Endothelial cell (in vitro differentiated cells): ENCODE data around the gene PRRC2C. TPM values are rescaled to one million over a fixed set of nuclear protein-coding genes. Genes with fewer than 3 reads are reported as not detected.
"Not testable (repeated sequence)": the region's sequence is repeated elsewhere in the genome, so short reads cannot be mapped to it uniquely, and the experiment has no call there.

ENCODE experiments used
- DNase-seq: peaks from one replicate; pipeline ENCODE4 v3.0.0; 2021; ENCODE audit warnings: low spot score
- H3K27ac Mint-ChIP-seq: one replicate; pipeline ENCODE4 v1.8.0; 2021; ENCODE audit warnings: mixed read lengths, inconsistent platforms; ENCODE audit not compliant: unreplicated experiment
- H3K27me3 Mint-ChIP-seq: one replicate; pipeline ENCODE4 v1.8.0; 2021; ENCODE audit warnings: mild to moderate bottlenecking, moderate library complexity, mixed read lengths, inconsistent platforms; ENCODE audit not compliant: unreplicated experiment
- H3K36me3 Mint-ChIP-seq: one replicate; pipeline ENCODE4 v1.8.0; 2021; ENCODE audit warnings: mild to moderate bottlenecking, low read depth, mixed read lengths, inconsistent platforms; ENCODE audit not compliant: unreplicated experiment
- H3K4me1 Mint-ChIP-seq: one replicate; pipeline ENCODE4 v1.8.0; 2021; ENCODE audit warnings: mild to moderate bottlenecking, mixed read lengths, inconsistent platforms; ENCODE audit not compliant: unreplicated experiment
- H3K4me3 Mint-ChIP-seq: one replicate; pipeline ENCODE4 v1.8.0; 2021; ENCODE audit warnings: mild to moderate bottlenecking, mixed read lengths, inconsistent platforms; ENCODE audit not compliant: unreplicated experiment
- H3K9me3 Mint-ChIP-seq: one replicate; pipeline ENCODE4 v1.8.0; 2021; ENCODE audit warnings: mixed read lengths, inconsistent platforms; ENCODE audit not compliant: unreplicated experiment
- CTCF ChIP-seq: fragments of 200-600 bp; sonication (generic); IDR thresholded peaks from one replicate; pipeline ENCODE4 v1.5.0; 2021; ENCODE audit warnings: antibody characterized with exemption; ENCODE audit not compliant: unreplicated experiment
- total RNA-seq: library from RNA; stranded (reverse); fragmentation: NEBNext Ultra II Directional; extraction: Animal tissue kit (Norgen Biotek cat#: 25700); gene quantifications from one replicate; pipeline ENCODE4 v1.2.1, GENCODE V29; 2021; ENCODE audit not compliant: unreplicated experiment

PRRC2C gene
- total RNA-seq, 1 donor from 2014 or later = 248 TPM

- H3K4me3 Mint-ChIP-seq = no peak overlapping the region
- H3K9me3 Mint-ChIP-seq = no peaks in the 10 kb centered on the region
- peaks cover 2% of the 10 kb centered on the region for H3K4me1 Mint-ChIP-seq
- peaks cover 3% of the 10 kb centered on the region for H3K27me3 Mint-ChIP-seq
- no peak for TF ChIP-seq CTCF
- peaks cover 5% of the 10 kb centered on the region for H3K36me3 Mint-ChIP-seq
- DNase-seq = no peak
- no peak overlapping the region for H3K27ac Mint-ChIP-seq
Measured at GRCh38 chr1:171600862-171601261, 115.5 kb downstream of the PRRC2C start.

GRCh38 chr1:171603042-171603441 is 117.7 kb downstream of the PRRC2C start:
- H3K4me3 Mint-ChIP-seq, H3K36me3 Mint-ChIP-seq, H3K27ac Mint-ChIP-seq, H3K27me3 Mint-ChIP-seq, H3K9me3 Mint-ChIP-seq, H3K4me1 Mint-ChIP-seq, DNase-seq: not testable (repeated sequence)

- Mint-ChIP-seq H3K27me3 (peaks cover 1% of the 10 kb centered on the region), H3K27ac (no peak overlapping the region), H3K36me3 (no peaks in the 10 kb centered on the region), H3K4me1 (no peaks in the 10 kb centered on the region), H3K9me3 (no peaks in the 10 kb centered on the region), H3K4me3 (no peak overlapping the region)
- TF ChIP-seq CTCF = no peak
- DNase-seq = no peak
Measured at GRCh38 chr1:171606402-171606941, 121.1 kb downstream of the PRRC2C start.

GRCh38 chr1:171610385-171610784 is 125.1 kb downstream of the PRRC2C start:
- DNase-seq = no peak
- Mint-ChIP-seq H3K36me3 (no peaks in the 10 kb centered on the region), H3K9me3 (no peaks in the 10 kb centered on the region), H3K27ac (no peak overlapping the region), H3K27me3 (peaks cover 1% of the 10 kb centered on the region), H3K4me1 (no peaks in the 10 kb centered on the region), H3K4me3 (no peak overlapping the region)
- no peak for TF ChIP-seq CTCF

GRCh38 chr1:171611306-171611705 is 126.0 kb downstream of the PRRC2C start:
- H3K9me3 Mint-ChIP-seq = no peaks in the 10 kb centered on the region
- H3K36me3 Mint-ChIP-seq = no peaks in the 10 kb centered on the region
- no peaks in the 10 kb centered on the region for H3K4me1 Mint-ChIP-seq
- H3K27ac Mint-ChIP-seq = no peak overlapping the region
- peaks cover 1% of the 10 kb centered on the region for H3K27me3 Mint-ChIP-seq
- DNase-seq = no peak
- no peak overlapping the region for H3K4me3 Mint-ChIP-seq
- no peak for TF ChIP-seq CTCF
